GM12873 (cell line): ENCODE data around the gene ODAM.

ENCODE experiments used
- TF ChIP-seq, protein P1 (sequence below): IDR thresholded peaks from 2 replicates; pipeline ENCODE4 v1.5.1; 2012; ENCODE audit warnings: low read depth, mild to moderate bottlenecking, moderate library complexity, low read length, control low read depth; ENCODE audit not compliant: insufficient read depth; ENCODE audit errors: missing control alignments

ODAM gene

DNA sequence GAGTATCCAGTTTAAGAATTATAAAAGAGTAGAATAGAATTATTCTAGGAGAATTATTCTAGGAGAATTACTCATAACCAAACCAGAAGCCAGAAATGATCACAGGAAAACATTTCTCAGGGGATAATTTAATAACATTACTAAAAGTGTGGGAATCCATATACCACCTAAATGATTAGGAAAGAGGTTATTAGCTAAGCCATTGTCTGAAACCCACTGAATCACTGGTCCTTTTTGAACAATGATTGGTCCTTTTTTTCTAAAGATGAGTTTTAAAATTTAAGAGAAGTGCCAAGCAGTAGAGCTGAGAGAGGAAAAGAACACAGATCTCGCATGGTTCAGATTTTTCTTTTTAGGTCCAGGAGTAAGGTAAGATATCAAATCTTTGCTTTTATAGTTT lies at the start of gene ODAM:
TSS of gene ODAM (plus strand) at position 301 of the 400 bp plus-strand sequence. CDS start 819 bp downstream, outside the sequence.
- TF ChIP-seq, protein P1, sequence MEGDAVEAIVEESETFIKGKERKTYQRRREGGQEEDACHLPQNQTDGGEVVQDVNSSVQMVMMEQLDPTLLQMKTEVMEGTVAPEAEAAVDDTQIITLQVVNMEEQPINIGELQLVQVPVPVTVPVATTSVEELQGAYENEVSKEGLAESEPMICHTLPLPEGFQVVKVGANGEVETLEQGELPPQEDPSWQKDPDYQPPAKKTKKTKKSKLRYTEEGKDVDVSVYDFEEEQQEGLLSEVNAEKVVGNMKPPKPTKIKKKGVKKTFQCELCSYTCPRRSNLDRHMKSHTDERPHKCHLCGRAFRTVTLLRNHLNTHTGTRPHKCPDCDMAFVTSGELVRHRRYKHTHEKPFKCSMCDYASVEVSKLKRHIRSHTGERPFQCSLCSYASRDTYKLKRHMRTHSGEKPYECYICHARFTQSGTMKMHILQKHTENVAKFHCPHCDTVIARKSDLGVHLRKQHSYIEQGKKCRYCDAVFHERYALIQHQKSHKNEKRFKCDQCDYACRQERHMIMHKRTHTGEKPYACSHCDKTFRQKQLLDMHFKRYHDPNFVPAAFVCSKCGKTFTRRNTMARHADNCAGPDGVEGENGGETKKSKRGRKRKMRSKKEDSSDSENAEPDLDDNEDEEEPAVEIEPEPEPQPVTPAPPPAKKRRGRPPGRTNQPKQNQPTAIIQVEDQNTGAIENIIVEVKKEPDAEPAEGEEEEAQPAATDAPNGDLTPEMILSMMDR = no peak

GRCh38 chr4:70151271-70151670 lies 44.3 kb upstream of the ODAM start:
- TF ChIP-seq, protein P1 = no peak

- TF ChIP-seq, protein P1 = no peak
Measured at GRCh38 chr4:70152088-70152487, 43.4 kb upstream of the ODAM start.

DNA sequence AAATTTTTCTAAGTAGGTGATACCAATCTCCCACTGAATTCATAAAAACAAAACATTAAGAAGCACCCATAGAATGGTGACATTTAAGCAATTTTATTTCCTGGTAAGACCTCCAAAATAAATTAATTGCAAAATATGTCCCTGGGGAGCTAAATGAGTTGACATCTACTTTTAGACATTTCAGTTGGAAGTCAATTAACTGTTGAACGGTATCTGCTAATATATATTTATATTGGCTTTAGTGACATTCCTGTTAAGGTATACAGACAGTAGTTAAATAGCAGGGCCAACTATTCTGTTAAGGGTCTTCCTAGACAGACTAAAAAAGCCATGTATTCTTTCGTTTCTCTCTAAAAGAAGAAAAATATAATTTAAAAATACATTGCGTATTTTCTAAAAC lies 41.6 kb upstream of the ODAM start, which contains the start of gene PRR27:
TSS of gene PRR27 (plus strand) at position 301 of the 400 bp plus-strand sequence. CDS start 139 bp downstream, outside the sequence.
- TF ChIP-seq, protein P1 = no peak

DNA sequence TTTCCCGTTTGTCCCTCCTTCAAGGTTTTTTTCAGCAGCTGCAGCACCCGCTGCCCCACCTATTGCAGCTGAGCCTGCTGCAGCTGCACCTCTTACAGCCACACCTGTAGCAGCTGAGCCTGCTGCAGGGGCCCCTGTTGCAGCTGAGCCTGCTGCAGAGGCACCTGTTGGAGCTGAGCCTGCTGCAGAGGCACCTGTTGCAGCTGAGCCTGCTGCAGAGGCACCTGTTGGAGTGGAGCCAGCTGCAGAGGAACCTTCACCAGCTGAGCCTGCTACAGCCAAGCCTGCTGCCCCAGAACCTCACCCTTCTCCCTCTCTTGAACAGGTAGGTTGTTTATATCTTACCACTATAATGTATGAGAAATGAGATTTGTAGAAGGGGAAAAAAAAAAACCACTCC lies 36.9 kb upstream of the ODAM start:
- TF ChIP-seq, protein P1 = no peak

DNA sequence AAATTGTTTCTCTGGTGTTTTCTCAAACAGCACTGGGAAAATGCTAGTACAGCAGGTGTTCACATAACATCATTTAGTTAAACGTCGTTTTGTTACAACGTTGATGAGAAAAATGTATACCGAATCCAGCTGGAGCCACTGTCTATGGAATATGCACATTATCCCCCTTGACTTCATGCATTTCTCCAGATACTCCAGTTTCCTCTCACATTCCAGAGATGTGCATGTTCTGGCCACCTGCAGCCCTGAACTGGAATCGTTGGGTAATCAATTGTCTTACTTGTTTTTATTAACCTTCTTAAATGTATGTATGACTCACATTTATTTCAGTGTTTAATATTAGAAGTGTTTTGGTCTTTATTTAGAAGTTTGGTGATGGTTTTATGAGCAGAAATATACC lies 18.4 kb upstream of the ODAM start:
- TF ChIP-seq, protein P1 = no peak

- TF ChIP-seq, protein P1 = no peak
Measured at GRCh38 chr4:70178075-70178660, 17.4 kb upstream of the ODAM start.
